Neuron (in vitro differentiated cells): ENCODE results near the gene NBEAL2.

ENCODE experiments used
- H2AFZ ChIP-seq: one replicate; pipeline ENCODE4 v1.6.1; 2013; ENCODE audit warnings: low read depth, mild to moderate bottlenecking, inconsistent platforms, low read length, moderate library complexity
- H3K27me3 ChIP-seq: one replicate; pipeline ENCODE4 v1.6.1; 2013; ENCODE audit warnings: low read length; ENCODE audit not compliant: insufficient read depth
- H3K36me3 ChIP-seq: one replicate; pipeline ENCODE4 v1.6.1; 2013; ENCODE audit warnings: low read length; ENCODE audit not compliant: insufficient read depth
- H3K4me1 ChIP-seq: one replicate; pipeline ENCODE4 v1.6.1; 2013; ENCODE audit warnings: low read length; ENCODE audit not compliant: insufficient read depth
- H3K4me3 ChIP-seq: 2 replicates; pipeline ENCODE4 v1.5.1; 2013; ENCODE audit warnings: mild to moderate bottlenecking, low read length, moderate library complexity
- H3K9me3 ChIP-seq: one replicate; pipeline ENCODE4 v1.6.1; 2013; ENCODE audit warnings: low read length

NBEAL2 gene

DNA sequence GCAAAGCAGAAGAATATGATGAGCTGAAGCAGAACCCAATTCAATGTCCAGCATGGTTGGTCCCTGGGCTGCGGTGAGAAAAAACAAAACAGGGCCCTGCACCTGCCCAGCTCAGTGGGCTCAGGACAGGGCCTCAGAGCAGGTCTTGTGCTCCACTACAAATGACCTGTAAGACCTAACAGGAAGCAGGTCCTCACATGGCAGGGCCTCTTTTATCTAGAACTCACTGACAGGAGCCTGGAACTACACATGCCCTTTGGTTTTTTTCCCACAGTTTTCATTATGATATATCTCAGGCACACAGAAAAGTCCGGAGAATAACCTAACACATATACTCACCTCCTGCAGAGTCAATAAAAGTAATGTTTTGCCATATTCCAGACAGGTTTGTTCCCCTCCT lies 41.3 kb upstream of the NBEAL2 start:
- no peaks in the 10 kb centered on the region for H3K27me3 ChIP-seq
- H3K4me3 ChIP-seq: no peak overlapping the region
- H3K36me3 ChIP-seq: peaks cover 60% of the 10 kb centered on the region
- no peak overlapping the region for H2AFZ ChIP-seq
- peaks cover 12% of the 10 kb centered on the region for H3K4me1 ChIP-seq
- no peaks in the 10 kb centered on the region for H3K9me3 ChIP-seq

DNA sequence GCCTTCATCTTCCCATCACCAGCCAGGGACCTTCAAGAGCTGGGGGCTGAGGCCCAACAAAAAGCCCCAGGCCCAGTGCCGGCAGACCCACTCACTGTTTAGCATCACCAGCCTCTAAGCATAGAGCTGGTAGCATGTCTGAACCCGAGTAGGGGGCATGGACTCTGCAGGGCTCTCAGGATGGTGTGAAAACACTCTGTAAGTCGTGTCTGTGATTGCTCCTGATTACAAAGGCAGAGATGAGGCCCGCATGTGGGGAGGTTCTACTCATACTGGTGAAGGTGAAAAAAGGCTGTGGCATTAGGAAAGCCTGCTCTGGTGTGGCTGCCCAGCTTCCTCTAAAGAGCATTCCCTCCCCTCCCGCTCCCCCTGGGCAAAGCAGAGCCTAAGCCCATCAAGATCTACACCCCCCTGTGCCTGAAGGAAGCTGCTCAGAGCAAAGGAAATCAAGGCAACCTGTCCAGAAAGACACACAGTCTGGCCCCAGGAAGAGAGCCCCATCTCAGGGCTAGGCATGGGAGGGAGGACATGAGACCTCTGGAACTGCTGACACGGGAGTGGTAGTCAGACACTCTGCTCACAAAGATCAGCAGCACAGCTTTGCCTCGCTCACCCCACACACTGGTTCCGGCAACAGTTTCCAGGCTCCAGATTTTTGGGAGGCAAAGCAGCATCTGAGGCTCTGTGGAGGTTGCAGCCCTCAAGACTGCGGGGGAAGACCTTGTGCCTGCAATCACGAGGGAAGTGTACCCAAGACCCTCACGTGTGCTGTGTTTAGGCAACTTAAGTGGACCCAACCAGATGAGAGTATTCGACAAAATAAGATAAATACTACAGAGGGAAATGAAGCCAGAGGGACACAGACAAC lies 39.7 kb upstream of the NBEAL2 start:
- no peaks in the 10 kb centered on the region for H3K9me3 ChIP-seq
- H2AFZ ChIP-seq: no peak overlapping the region
- H3K4me3 ChIP-seq: no peak overlapping the region
- peaks cover 56% of the 10 kb centered on the region for H3K36me3 ChIP-seq
- peaks cover 12% of the 10 kb centered on the region for H3K4me1 ChIP-seq
- no peaks in the 10 kb centered on the region for H3K27me3 ChIP-seq

- Histone ChIP-seq H3K4me3 (no peak overlapping the region), H3K27me3 (no peaks in the 10 kb centered on the region), H2AFZ (no peak overlapping the region), H3K9me3 (peaks cover 6% of the 10 kb centered on the region), H3K4me1 (no peaks in the 10 kb centered on the region), H3K36me3 (peaks cover 47% of the 10 kb centered on the region)
Observed at GRCh38 chr3:46942076-46942475, 37.4 kb upstream of the NBEAL2 start.

DNA sequence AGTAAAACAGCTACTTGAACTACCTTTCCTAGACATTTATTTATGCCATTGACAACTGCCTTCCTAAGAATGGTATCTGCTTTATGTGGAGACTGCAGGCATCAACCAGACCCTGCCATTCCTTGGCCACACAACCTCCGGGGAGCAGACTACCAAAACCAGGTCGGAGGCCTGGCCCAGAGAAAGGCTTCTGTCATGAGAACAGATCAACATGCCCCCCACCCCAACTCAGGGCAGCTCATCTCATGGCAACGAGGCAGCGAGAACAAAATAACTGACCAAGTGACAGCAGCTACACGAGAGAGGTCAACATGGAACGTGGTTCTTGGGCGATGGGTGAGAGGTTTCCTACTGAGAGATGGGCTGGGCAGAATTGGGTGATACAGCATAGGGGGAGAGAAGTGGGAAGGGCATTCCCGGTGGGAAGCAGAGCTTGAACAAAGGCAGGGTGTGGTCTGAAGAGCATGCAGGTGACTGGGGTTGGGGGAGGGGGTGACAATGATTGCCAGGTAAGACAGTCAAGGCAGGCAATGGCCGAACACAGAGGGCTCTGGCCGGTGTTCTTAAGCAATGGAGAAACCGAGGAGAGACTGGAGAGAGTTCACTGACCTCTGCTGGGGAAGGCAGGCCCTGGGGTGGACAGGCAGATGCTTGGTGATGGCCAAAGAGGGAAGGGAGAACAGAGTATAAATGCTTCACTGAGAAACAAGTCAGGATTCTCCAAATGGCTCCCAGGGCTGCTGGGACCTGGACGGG lies 36.8 kb upstream of the NBEAL2 start:
- Histone ChIP-seq H3K4me1 (no peaks in the 10 kb centered on the region), H3K9me3 (peaks cover 9% of the 10 kb centered on the region)

GRCh38 chr3:46943237-46944187 lies 36.0 kb upstream of the NBEAL2 start:
- Histone ChIP-seq H3K4me3 (no peak overlapping the region), H2AFZ (no peak overlapping the region), H3K9me3 (peaks cover 9% of the 10 kb centered on the region), H3K4me1 (no peaks in the 10 kb centered on the region), H3K36me3 (peaks cover 48% of the 10 kb centered on the region), H3K27me3 (no peaks in the 10 kb centered on the region)

More for the DNA sequence above, 36.8 kb upstream of the NBEAL2 start:
- H3K27me3 ChIP-seq: no peaks in the 10 kb centered on the region
- H3K4me3 ChIP-seq: no peak overlapping the region
- no peak overlapping the region for H2AFZ ChIP-seq
- peaks cover 47% of the 10 kb centered on the region for H3K36me3 ChIP-seq

- Histone ChIP-seq H3K9me3 (peaks cover 9% of the 10 kb centered on the region), H2AFZ (no peak overlapping the region), H3K4me3 (no peak overlapping the region), H3K27me3 (no peaks in the 10 kb centered on the region), H3K36me3 (peaks cover 41% of the 10 kb centered on the region), H3K4me1 (no peaks in the 10 kb centered on the region)
Observed at GRCh38 chr3:46944191-46944590, 35.3 kb upstream of the NBEAL2 start.

DNA sequence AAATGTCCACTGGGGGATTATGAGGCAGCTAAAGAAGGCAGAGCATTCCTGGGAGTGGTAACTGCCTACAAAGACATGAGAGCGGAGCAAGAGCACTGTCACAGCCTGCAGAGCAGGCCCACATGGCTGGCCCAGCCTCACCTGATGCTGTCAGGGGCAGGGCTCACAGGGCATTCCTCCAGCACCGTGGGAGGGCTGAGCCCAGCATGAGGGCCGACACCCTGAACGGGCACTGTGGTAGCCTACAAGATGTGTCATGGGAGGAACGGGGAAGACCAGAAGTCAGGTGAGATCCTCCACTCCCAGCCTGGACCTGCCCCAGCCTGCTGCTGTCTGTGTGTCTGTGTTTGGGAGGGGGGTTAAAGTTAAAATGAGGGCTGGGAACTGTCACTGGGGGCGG lies 33.0 kb upstream of the NBEAL2 start:
- peaks cover 25% of the 10 kb centered on the region for H3K36me3 ChIP-seq
- peaks cover 9% of the 10 kb centered on the region for H3K9me3 ChIP-seq
- H3K4me3 ChIP-seq: no peak overlapping the region
- no peak overlapping the region for H2AFZ ChIP-seq
- H3K4me1 ChIP-seq: no peaks in the 10 kb centered on the region
- H3K27me3 ChIP-seq: no peaks in the 10 kb centered on the region

DNA sequence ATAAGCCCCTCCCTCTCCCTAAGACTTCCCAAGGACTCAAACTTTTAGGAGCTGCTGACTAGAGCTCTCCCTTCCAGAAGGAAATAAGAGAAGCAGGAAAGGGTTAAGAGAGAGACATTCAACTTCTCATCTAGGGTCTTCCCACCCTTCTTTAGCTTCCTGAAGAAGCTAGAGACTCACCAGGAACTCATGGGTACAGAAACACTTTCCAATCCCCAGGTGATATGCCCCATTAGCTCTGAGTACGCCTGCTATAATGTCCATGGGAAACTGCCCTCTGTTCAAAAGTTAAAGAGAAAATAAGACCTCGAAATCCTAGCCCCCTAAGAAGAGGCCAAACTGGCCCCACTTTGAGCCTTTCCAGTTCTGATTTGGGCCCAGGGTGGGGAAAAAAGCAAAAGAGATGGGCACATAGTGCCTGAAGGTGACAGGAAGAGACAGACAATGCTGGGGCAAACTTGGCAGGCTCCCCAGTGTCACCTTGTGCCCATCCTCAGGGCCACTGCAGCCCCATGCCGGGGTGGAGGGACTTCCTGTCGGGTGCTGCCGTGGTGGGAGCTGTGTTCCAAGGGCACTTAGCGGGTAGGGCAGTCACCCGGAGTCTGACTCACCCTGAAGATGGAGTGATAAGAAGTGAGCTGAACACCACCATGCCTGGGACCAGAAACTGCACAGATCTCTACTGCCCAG lies 32.5 kb upstream of the NBEAL2 start:
- Histone ChIP-seq H3K4me3 (no peak overlapping the region), H3K4me1 (no peaks in the 10 kb centered on the region), H3K9me3 (peaks cover 9% of the 10 kb centered on the region)

DNA sequence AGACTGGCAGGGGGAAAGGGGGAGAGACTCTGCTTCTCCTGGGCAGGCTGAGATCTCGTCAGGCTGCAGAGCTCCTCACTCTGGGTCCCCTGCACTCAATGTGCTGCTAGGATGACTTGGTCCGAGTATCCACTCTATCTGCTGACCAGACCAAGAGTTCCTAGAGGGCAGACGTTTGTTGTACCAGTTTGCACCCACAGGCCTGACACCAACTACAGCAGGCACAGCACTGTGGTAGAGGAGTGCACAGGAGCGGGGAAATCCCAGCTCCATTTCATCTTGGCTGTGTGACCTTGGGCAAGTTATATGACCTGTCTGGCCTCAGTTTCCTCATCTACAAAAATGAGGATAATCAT lies 31.9 kb upstream of the NBEAL2 start:
- H2AFZ ChIP-seq: no peak overlapping the region
- peaks cover 9% of the 10 kb centered on the region for H3K9me3 ChIP-seq
- no peak overlapping the region for H3K4me3 ChIP-seq
- H3K4me1 ChIP-seq: no peaks in the 10 kb centered on the region
- H3K27me3 ChIP-seq: no peaks in the 10 kb centered on the region
- peaks cover 17% of the 10 kb centered on the region for H3K36me3 ChIP-seq

More for the DNA sequence above, 32.5 kb upstream of the NBEAL2 start:
- Histone ChIP-seq H2AFZ (no peak overlapping the region), H3K36me3 (peaks cover 19% of the 10 kb centered on the region), H3K27me3 (no peaks in the 10 kb centered on the region)

GRCh38 chr3:46947981-46948791 lies 31.3 kb upstream of the NBEAL2 start:
- H3K27me3 ChIP-seq: no peaks in the 10 kb centered on the region
- H2AFZ ChIP-seq: no peak overlapping the region
- H3K9me3 ChIP-seq: peaks cover 9% of the 10 kb centered on the region
- peaks cover 6% of the 10 kb centered on the region for H3K4me1 ChIP-seq
- no peak overlapping the region for H3K4me3 ChIP-seq
- H3K36me3 ChIP-seq: peaks cover 17% of the 10 kb centered on the region

DNA sequence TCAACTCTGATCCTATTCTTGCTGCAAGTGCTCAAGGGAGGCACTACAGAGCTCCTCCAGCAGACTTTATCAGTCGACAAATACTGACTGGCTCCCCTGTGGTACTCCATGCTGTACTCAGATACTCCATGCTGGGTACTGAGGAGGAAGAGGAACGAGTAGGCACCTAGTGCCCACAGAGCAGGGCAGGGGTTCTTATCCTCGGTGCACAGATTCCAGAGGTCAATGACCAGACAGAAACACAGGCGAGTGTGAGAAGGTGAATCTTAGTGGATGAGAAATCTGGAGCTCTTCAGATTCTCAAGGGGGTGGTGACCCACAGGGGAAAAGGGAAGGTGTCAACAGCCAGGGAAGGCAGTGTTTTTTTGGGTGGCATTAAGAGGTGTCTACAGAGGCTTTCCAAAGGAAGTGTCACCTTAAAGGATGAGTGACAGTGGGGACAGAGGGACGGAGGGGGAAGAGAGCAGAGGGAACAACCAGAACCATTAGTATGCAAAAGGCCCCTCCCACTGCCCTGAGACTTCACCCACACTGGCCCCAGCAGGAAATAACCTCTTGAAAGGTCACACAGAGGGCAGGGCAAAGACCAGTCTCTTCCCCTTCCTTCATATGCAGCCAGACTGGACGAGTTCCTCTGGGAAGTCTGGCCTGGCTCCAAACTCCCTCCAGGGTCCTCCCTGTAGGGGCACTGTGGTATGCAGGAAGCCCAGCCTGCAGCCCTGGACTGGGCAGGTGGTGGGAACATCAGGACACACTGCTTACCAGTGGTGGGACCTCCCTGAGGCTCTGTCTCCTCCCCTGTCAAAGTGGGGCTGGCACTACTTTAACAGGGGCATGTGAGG lies 30.4 kb upstream of the NBEAL2 start:
- no peak overlapping the region for H2AFZ ChIP-seq
- H3K27me3 ChIP-seq: no peaks in the 10 kb centered on the region
- peaks cover 9% of the 10 kb centered on the region for H3K9me3 ChIP-seq
- H3K36me3 ChIP-seq: peaks cover 17% of the 10 kb centered on the region
- peaks cover 13% of the 10 kb centered on the region for H3K4me1 ChIP-seq
- no peak overlapping the region for H3K4me3 ChIP-seq
